Nephron progenitor cell (in vitro differentiated cells): ENCODE results near the gene MAPK9.
A peak's percentile ranks its signal among the peaks of the same experiment; 100 is the strongest.

Experiments used
- DNase-seq: peaks from one replicate; pipeline ENCODE4 v3.0.0; 2021
- H3K27ac Mint-ChIP-seq: 2 replicates; pipeline ENCODE4 v1.8.0; 2021; ENCODE audit warnings: mild to moderate bottlenecking, moderate library complexity, mixed read lengths
- H3K27me3 Mint-ChIP-seq: 2 replicates; pipeline ENCODE4 v1.8.0; 2021; ENCODE audit warnings: mild to moderate bottlenecking, low read depth, mixed read lengths; ENCODE audit not compliant: poor library complexity
- H3K36me3 Mint-ChIP-seq: 2 replicates; pipeline ENCODE4 v1.8.0; 2021; ENCODE audit warnings: low read depth, mixed read lengths
- H3K4me1 Mint-ChIP-seq: 2 replicates; pipeline ENCODE4 v1.8.0; 2021; ENCODE audit warnings: mixed read lengths
- H3K4me3 Mint-ChIP-seq: 2 replicates; pipeline ENCODE4 v1.8.0; 2021; ENCODE audit warnings: mild to moderate bottlenecking, moderate library complexity, mixed read lengths
- H3K9me3 Mint-ChIP-seq: 2 replicates; pipeline ENCODE4 v1.8.0; 2021; ENCODE audit warnings: mild to moderate bottlenecking, moderate library complexity, mixed read lengths
- CTCF ChIP-seq: fragments of 200-600 bp; sonication (generic); IDR thresholded peaks from 2 replicates; pipeline ENCODE4 v1.5.0; 2021; ENCODE audit warnings: antibody characterized with exemption

Gene MAPK9

GRCh38 chr5:180194410-180195345 is 97.2 kb downstream of the MAPK9 start:
- Mint-ChIP-seq H3K4me1 (peaks cover 11% of the 10 kb centered on the region), H3K9me3 (peaks cover 18% of the 10 kb centered on the region), H3K36me3 (no peaks in the 10 kb centered on the region), H3K27me3 (no peaks in the 10 kb centered on the region), H3K27ac (peak overlapping the region; percentile 55), H3K4me3 (no peak overlapping the region)
- no peak for DNase-seq
- TF ChIP-seq CTCF = no peak

DNA sequence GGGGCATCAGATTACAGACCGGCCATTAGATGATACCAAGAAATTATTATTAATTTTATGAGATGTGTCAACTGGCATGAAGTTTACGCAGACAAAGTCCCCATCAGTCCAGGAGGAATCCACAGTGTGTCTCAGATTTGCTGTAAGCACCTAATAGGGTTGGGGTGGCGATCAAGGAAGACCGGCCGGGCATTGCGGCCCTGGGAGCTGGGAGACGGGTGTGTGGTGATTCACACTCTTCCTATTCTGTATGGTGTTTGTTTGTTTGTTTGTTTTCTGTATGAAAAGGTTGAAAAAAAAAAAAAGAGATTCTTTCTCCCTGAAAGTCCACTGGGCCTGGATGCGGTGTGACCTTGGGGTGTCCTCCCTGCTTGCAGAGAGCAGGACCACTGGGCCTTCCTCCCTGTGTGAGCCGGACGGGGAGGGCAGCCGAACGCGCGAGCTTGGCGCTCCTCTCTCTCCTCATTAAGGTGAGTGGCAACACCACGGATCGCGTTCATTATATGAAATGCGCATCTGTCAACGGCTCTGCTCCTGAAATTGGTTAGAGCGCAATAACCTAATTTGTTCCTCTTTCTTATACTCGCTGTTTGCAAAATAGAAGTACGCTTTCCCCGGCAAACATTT is 98.0 kb downstream of the MAPK9 start:
- Mint-ChIP-seq H3K4me3 (no peak overlapping the region), H3K9me3 (peaks cover 25% of the 10 kb centered on the region), H3K27me3 (no peaks in the 10 kb centered on the region), H3K4me1 (peaks cover 11% of the 10 kb centered on the region), H3K36me3 (no peaks in the 10 kb centered on the region), H3K27ac (peak overlapping the region; percentile 55)
- no peak for TF ChIP-seq CTCF
- DNase-seq = no peak

GRCh38 chr5:180191716-180192115 is 100.2 kb downstream of the MAPK9 start:
- no peak overlapping the region for H3K4me3 Mint-ChIP-seq
- no peaks in the 10 kb centered on the region for H3K36me3 Mint-ChIP-seq
- peaks cover 2% of the 10 kb centered on the region for H3K27me3 Mint-ChIP-seq
- H3K9me3 Mint-ChIP-seq = peaks cover 46% of the 10 kb centered on the region
- DNase-seq = no peak
- TF ChIP-seq CTCF = no peak
- H3K27ac Mint-ChIP-seq = no peak overlapping the region
- H3K4me1 Mint-ChIP-seq = peaks cover 11% of the 10 kb centered on the region

- H3K36me3 Mint-ChIP-seq = peaks cover 5% of the 10 kb centered on the region
- no peak overlapping the region for H3K27ac Mint-ChIP-seq
- peaks cover 62% of the 10 kb centered on the region for H3K9me3 Mint-ChIP-seq
- no peak overlapping the region for H3K4me3 Mint-ChIP-seq
- no peaks in the 10 kb centered on the region for H3K4me1 Mint-ChIP-seq
- no peak for DNase-seq
- peaks cover 2% of the 10 kb centered on the region for H3K27me3 Mint-ChIP-seq
- no peak for TF ChIP-seq CTCF
Observed at GRCh38 chr5:180187767-180188166, 104.1 kb downstream of the MAPK9 start.
